ENCODE measurements around the gene NHP2. TPM values are rescaled to one million over a fixed set of nuclear protein-coding genes. Genes with fewer than 3 reads are reported as not detected.
A peak's percentile ranks its signal among the peaks of the same experiment; 100 is the strongest.

Gene NHP2
- total RNA-seq, 3 donors from 2014 or later (not counting 1 experiment from before 2014, with no cell fraction given): 39.2 to 43.5 (median 40.2) TPM

DNA sequence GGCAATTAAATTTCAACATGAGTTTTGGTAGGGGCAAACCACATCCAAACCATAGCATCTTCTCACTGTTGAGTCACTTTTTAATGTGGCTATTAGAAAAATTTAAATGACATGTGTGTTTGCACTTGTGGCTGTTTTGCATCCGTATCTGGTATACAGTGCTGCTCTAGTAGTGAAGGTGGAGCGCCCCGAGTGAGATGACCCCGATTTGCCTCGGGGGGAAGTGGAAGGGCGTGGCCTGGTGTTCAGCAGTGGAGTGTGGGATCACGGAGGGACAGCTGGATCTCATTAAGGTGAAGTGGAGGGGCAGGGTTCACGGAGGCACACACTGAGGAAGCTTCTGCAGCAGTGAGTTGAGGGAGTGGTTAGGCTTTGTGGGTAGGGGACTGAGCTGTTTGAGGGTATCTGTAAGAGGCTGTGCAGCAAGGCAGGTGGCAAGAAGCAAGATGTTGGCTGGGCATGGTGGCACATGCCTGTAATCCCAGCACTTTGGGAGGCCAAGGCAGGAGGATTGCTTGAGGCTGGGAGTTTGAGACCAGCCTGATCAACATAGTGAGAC, 39.6 kb upstream of the NHP2 start:
- H3K9me3 Mint-ChIP-seq: no peaks in the 10 kb centered on the region
- no peak for DNase-seq
- H3K36me3 ChIP-seq (ENCODE audit: control insufficient read depth, insufficient read depth, low read length): no peaks in the 10 kb centered on the region
- no peaks in the 10 kb centered on the region for H3K9me3 ChIP-seq (ENCODE audit: control insufficient read depth, insufficient read depth, low read length)
- H3K27ac ChIP-seq (ENCODE audit: low read length): peak overlapping the region; percentile 2
- peak overlapping the region; percentile 50 to 82 for H3K27ac Mint-ChIP-seq
- peaks cover 32 to 44% of the 10 kb centered on the region in 2 donors for H3K4me1 Mint-ChIP-seq
- H3K4me1 ChIP-seq (ENCODE audit: control insufficient read depth, insufficient read depth, low read length): peaks cover 23% of the 10 kb centered on the region
- H3K27me3 Mint-ChIP-seq (ENCODE audit: low read depth in 2 of 2): peaks cover 0 to 5% of the 10 kb centered on the region in 2 donors
- no peaks in the 10 kb centered on the region for H3K36me3 Mint-ChIP-seq
- peak; percentile 63 to 81 (median 70) for ATAC-seq
- H3K4me3 Mint-ChIP-seq: peak overlapping the region; percentile 81
- 18% methylated on average over 8 of the region's 8 CpGs for WGBS (ENCODE audit: insufficient coverage)
- no peaks in the 10 kb centered on the region for H3K27me3 ChIP-seq (ENCODE audit: control insufficient read depth, insufficient read depth, low read length)
- no peak overlapping the region for H3K4me3 ChIP-seq (ENCODE audit: low read length)
- intact Hi-C loops (cut with micrococcal nuclease): no loop called here
- TF ChIP-seq, protein P1, sequence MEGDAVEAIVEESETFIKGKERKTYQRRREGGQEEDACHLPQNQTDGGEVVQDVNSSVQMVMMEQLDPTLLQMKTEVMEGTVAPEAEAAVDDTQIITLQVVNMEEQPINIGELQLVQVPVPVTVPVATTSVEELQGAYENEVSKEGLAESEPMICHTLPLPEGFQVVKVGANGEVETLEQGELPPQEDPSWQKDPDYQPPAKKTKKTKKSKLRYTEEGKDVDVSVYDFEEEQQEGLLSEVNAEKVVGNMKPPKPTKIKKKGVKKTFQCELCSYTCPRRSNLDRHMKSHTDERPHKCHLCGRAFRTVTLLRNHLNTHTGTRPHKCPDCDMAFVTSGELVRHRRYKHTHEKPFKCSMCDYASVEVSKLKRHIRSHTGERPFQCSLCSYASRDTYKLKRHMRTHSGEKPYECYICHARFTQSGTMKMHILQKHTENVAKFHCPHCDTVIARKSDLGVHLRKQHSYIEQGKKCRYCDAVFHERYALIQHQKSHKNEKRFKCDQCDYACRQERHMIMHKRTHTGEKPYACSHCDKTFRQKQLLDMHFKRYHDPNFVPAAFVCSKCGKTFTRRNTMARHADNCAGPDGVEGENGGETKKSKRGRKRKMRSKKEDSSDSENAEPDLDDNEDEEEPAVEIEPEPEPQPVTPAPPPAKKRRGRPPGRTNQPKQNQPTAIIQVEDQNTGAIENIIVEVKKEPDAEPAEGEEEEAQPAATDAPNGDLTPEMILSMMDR (IDR thresholded peaks at IDR 0.05): no peak

GRCh38 chr5:178192787-178193186, 39.1 kb upstream of the NHP2 start:
- no peak overlapping the region for H3K4me3 ChIP-seq (ENCODE audit: low read length)
- H3K9me3 ChIP-seq (ENCODE audit: control insufficient read depth, insufficient read depth, low read length): no peaks in the 10 kb centered on the region
- DNase-seq (no peak), ATAC-seq (no peak)
- Mint-ChIP-seq H3K4me1 (peaks cover 32 to 42% of the 10 kb centered on the region in 2 donors), H3K36me3 (no peaks in the 10 kb centered on the region), H3K27me3 (ENCODE audit: low read depth in 2 of 2) (peaks cover 0 to 7% of the 10 kb centered on the region in 2 donors), H3K4me3 (peak overlapping the region; percentile 81), H3K9me3 (no peaks in the 10 kb centered on the region), H3K27ac (peak overlapping the region; percentile 50 to 82)
- WGBS (ENCODE audit: insufficient coverage): 90% methylated on average over 7 of the region's 7 CpGs
- H3K27ac ChIP-seq (ENCODE audit: low read length): no peak overlapping the region
- peaks cover 23% of the 10 kb centered on the region for H3K4me1 ChIP-seq (ENCODE audit: control insufficient read depth, insufficient read depth, low read length)
- intact Hi-C loops (cut with micrococcal nuclease): no loop called here
- no peaks in the 10 kb centered on the region for H3K27me3 ChIP-seq (ENCODE audit: control insufficient read depth, insufficient read depth, low read length)
- TF ChIP-seq, protein P1 (IDR thresholded peaks at IDR 0.05): no peak
- H3K36me3 ChIP-seq (ENCODE audit: control insufficient read depth, insufficient read depth, low read length): no peaks in the 10 kb centered on the region

- H3K4me3 ChIP-seq (ENCODE audit: low read length): no peak overlapping the region
- Mint-ChIP-seq H3K27me3 (ENCODE audit: low read depth in 2 of 2) (peaks cover 0 to 7% of the 10 kb centered on the region in 2 donors), H3K9me3 (no peaks in the 10 kb centered on the region), H3K36me3 (no peaks in the 10 kb centered on the region), H3K27ac (peak overlapping the region in 1 of 2 donors; percentile 50), H3K4me1 (peaks cover 32 to 40% of the 10 kb centered on the region in 2 donors), H3K4me3 (peak overlapping the region; percentile 14)
- TF ChIP-seq, protein P1 (IDR thresholded peaks at IDR 0.05): no peak
- intact Hi-C loops (cut with micrococcal nuclease): no loop called here
- H3K36me3 ChIP-seq (ENCODE audit: control insufficient read depth, insufficient read depth, low read length): no peaks in the 10 kb centered on the region
- H3K9me3 ChIP-seq (ENCODE audit: control insufficient read depth, insufficient read depth, low read length): no peaks in the 10 kb centered on the region
- peaks cover 23% of the 10 kb centered on the region for H3K4me1 ChIP-seq (ENCODE audit: control insufficient read depth, insufficient read depth, low read length)
- DNase-seq (no peak), ATAC-seq (no peak)
- H3K27ac ChIP-seq (ENCODE audit: low read length): no peak overlapping the region
- 97% methylated on average over 2 of the region's 2 CpGs for WGBS (ENCODE audit: insufficient coverage)
- no peaks in the 10 kb centered on the region for H3K27me3 ChIP-seq (ENCODE audit: control insufficient read depth, insufficient read depth, low read length)
Measured at GRCh38 chr5:178192244-178192643, 38.6 kb upstream of the NHP2 start.

DNA sequence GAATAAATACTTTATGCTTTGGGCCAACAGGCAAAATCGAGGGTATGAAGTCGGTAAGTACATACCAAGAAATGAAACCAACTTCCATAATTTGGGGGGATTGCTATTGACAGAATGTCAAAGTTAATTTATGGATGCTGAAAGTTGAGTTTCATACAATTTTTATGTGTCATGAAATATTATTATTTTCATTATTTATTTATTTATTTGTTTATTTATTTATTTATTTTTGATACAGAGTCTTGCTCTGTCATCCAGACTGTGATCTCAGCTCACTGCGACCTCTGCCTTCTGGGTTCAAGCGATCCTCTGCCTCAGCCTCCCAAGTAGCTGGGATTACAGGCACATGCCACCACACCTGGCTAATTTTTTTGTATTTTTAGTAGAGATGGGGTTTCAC, 38.0 kb upstream of the NHP2 start:
- H3K27ac Mint-ChIP-seq: no peak overlapping the region
- no peak for DNase-seq
- Histone ChIP-seq H3K27me3 (ENCODE audit: control insufficient read depth, insufficient read depth, low read length) (no peaks in the 10 kb centered on the region), H3K27ac (ENCODE audit: low read length) (no peak overlapping the region), H3K4me3 (ENCODE audit: low read length) (no peak overlapping the region), H3K9me3 (ENCODE audit: control insufficient read depth, insufficient read depth, low read length) (no peaks in the 10 kb centered on the region), H3K4me1 (ENCODE audit: control insufficient read depth, insufficient read depth, low read length) (peaks cover 23% of the 10 kb centered on the region), H3K36me3 (ENCODE audit: control insufficient read depth, insufficient read depth, low read length) (no peaks in the 10 kb centered on the region)
- WGBS (ENCODE audit: insufficient coverage): 67% methylated on average over 3 of the region's 4 CpGs
- H3K4me1 Mint-ChIP-seq: peaks cover 32 to 39% of the 10 kb centered on the region in 2 donors
- no peaks in the 10 kb centered on the region for H3K36me3 Mint-ChIP-seq
- intact Hi-C loops (cut with micrococcal nuclease): no loop called here
- H3K27me3 Mint-ChIP-seq (ENCODE audit: low read depth in 2 of 2): peaks cover 0 to 7% of the 10 kb centered on the region in 2 donors
- TF ChIP-seq, protein P1 (IDR thresholded peaks at IDR 0.05): no peak
- no peaks in the 10 kb centered on the region for H3K9me3 Mint-ChIP-seq
- H3K4me3 Mint-ChIP-seq: no peak overlapping the region
- ATAC-seq: no peak
